Stimulated activated naive CD8-positive, alpha-beta T cell treated with anti-CD3 and anti-CD28 coated beads, Interleukin-15, Interleukin-2, amounts not matched to agents 100 ng/mL and 50 ng/mL, for 24 hours (primary cell): ENCODE measurements around the gene LYST.
"Not testable (repeated sequence)": the region's sequence is repeated elsewhere in the genome, so short reads cannot be mapped to it uniquely, and the experiment has no call there.

Source experiments
- H3K27ac Mint-ChIP-seq: one replicate; pipeline ENCODE4 v1.8.0; 2021; ENCODE audit warnings: mild to moderate bottlenecking, mixed read lengths
- H3K27me3 Mint-ChIP-seq: one replicate; pipeline ENCODE4 v1.8.0; 2021; ENCODE audit warnings: mixed read lengths
- H3K36me3 Mint-ChIP-seq: one replicate; pipeline ENCODE4 v1.8.0; 2021; ENCODE audit warnings: low read depth, mixed read lengths
- H3K4me1 Mint-ChIP-seq: one replicate; pipeline ENCODE4 v1.8.0; 2021; ENCODE audit warnings: low read depth, mixed read lengths
- H3K4me3 Mint-ChIP-seq: one replicate; pipeline ENCODE4 v1.8.0; 2021; ENCODE audit warnings: mild to moderate bottlenecking, mixed read lengths
- H3K9me3 Mint-ChIP-seq: one replicate; pipeline ENCODE4 v1.8.0; 2021; ENCODE audit warnings: mixed read lengths

Gene LYST

DNA sequence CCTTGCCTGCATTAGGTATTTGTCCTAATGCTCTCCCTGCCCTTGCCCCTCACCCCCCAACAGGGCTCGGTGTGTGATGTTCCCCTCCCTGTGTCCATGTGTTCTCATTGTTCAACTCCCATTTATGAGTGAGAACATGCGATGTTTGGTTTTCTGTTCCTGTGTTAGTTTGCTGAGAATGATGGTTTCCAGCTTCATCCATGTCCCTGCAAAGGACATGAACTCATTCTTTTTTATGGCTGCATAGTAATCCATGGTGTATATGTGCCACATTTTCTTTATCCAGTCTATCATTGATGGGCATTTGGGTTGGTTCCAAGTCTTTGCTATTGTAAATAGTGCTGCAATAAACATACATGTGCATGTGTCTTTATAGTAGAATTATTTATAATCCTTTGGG is 228.1 kb downstream of the LYST start:
- H3K4me3 Mint-ChIP-seq, H3K27ac Mint-ChIP-seq, H3K36me3 Mint-ChIP-seq, H3K9me3 Mint-ChIP-seq, H3K27me3 Mint-ChIP-seq: not testable (repeated sequence)
- H3K4me1 Mint-ChIP-seq = peaks cover 26% of the 10 kb centered on the region

DNA sequence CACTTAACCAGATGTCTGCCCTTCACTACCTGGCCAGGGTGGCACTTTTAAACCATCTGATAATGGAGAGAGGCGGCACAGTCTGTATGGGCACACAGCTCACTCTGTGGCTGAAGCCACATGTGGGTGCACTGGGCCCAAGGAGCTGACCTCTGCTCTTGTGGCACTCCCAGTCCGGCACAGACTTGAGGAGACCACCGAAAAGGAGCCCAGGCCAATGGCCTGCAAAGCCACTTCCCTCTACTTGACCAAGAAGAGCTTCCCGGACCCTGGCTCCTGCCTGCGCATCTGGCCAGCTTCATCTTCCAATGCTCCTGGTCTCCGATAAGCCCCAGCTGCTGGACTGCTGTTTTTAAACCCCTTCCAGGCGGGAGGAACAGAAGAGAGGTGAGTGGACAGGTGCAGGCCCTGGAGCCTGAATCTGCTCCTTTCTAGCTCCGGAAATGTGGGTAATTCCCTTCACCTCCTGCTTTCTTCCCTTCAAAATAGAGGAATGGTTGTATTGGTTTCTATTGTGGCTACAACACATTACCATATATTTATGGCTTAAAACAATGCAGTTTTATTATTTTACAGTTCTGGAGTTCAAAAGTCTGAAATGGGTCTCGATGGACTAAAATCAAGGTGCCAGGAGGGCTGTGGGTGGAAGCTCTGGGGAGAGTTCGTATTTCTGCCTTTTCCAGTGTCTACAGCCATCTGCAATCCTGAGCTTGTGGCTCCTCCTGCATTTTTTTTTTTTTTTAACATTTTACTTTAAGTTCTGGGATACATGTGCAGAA is 228.8 kb downstream of the LYST start:
- Mint-ChIP-seq H3K36me3 (no peaks in the 10 kb centered on the region), H3K4me3 (no peak overlapping the region), H3K4me1 (peaks cover 22% of the 10 kb centered on the region), H3K27ac (no peak overlapping the region), H3K27me3 (peaks cover 3% of the 10 kb centered on the region), H3K9me3 (no peaks in the 10 kb centered on the region)

DNA sequence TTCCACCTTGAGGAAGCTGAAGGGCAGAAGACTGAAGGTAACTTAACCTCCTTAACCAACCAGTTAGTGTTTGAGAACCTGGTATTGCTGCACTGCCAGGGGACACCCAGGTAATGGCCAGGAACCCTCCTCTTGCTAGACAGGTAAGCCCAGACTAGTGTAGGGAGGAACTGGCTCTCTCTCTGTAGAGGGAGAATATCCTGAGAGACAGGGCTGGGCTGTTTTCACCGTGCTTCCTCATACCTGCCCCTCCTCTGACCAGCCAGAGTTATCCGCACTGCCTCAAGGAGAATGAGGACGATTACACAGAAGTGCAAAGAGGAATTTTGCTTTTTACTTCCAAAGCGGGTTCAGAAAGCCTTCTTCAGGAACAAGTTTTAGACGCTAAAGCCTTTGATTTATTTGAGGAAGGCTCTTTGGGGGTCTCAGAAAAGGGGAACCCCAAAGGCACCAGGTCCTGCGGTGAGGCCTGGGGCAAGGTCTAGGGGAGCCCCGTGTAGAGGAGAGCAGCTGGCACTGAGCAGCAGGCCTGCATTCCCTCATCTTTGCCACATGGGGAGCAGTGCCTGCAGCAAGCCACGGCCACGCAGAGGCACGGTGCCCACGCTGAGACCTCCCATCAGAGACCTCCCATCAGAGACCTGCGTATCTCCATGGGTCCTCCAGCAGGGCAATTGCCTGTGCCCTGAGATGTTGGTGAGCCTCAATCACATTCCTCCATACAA is 230.6 kb downstream of the LYST start:
- peaks cover 11% of the 10 kb centered on the region for H3K4me1 Mint-ChIP-seq
- H3K4me3 Mint-ChIP-seq = no peak overlapping the region
- H3K27ac Mint-ChIP-seq = no peak overlapping the region
- H3K27me3 Mint-ChIP-seq = peaks cover 7% of the 10 kb centered on the region
- no peaks in the 10 kb centered on the region for H3K9me3 Mint-ChIP-seq
- H3K36me3 Mint-ChIP-seq = no peaks in the 10 kb centered on the region

DNA sequence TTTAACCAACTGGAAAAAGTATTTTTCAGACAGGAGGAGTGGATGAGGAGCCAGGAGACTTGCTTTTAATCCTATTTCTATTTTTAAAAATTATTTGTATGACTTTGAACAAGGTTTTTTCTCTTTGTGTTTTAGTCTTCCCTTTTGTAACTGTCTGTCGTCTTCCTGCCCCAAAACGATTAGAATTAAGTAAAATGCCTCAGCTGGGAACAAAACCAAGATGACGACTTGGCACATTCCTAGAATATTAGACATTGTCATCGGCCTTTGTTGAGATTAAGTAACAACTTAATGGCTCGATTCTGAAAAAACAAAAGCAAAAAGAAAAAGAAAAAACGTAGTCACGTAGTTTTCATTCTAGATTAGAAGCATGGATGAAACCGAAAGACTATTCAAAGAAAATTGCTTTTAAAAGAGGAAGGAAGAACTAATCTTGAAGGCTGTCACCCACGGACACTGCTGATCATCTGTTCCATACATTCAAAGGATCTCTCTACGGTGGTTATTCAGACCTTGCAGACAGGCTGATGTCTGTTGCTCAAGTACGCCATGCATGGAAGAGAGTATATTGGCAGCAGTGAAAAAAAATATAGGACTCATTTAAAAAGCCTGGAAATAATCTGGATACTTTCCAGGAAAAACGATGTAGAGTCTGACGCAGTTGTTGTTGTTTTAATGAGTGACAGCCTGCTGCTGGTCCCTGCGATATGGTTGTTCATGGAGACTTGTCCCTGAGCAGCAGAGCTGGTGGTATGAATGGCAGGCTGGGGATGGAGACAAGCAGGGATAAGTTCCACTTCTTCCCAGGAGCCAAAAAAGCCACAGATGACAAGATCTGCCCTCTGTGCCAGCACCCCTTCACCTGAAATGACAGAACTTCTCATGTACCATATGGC is 234.0 kb downstream of the LYST start:
- Mint-ChIP-seq H3K27ac (no peak overlapping the region), H3K27me3 (peaks cover 9% of the 10 kb centered on the region), H3K36me3 (no peaks in the 10 kb centered on the region), H3K9me3 (no peaks in the 10 kb centered on the region), H3K4me1 (peaks cover 8% of the 10 kb centered on the region), H3K4me3 (no peak overlapping the region)

DNA sequence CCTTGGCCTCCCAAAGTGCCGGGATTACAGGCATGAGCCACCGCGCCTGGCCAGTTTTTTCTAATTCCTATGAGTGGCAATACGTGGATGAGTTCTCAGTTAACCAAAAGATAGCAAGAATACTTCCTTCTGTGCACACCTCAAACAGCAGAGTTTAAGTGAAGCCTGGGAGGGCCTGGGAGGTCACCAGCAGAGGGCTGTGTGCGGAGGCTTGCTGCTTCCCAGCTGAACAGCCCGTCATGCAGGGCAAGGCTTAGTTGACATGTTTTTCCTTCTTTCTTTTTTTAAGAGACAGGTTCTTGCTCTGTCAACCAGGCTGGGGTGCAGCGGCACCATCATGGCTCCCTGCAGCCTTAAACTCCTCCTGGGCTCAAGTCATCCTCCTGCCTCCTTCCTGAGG is 234.9 kb downstream of the LYST start:
- peaks cover 8% of the 10 kb centered on the region for H3K4me1 Mint-ChIP-seq
- H3K36me3 Mint-ChIP-seq = no peaks in the 10 kb centered on the region
- no peaks in the 10 kb centered on the region for H3K9me3 Mint-ChIP-seq
- no peak overlapping the region for H3K27ac Mint-ChIP-seq
- no peak overlapping the region for H3K4me3 Mint-ChIP-seq
- peaks cover 9% of the 10 kb centered on the region for H3K27me3 Mint-ChIP-seq

DNA sequence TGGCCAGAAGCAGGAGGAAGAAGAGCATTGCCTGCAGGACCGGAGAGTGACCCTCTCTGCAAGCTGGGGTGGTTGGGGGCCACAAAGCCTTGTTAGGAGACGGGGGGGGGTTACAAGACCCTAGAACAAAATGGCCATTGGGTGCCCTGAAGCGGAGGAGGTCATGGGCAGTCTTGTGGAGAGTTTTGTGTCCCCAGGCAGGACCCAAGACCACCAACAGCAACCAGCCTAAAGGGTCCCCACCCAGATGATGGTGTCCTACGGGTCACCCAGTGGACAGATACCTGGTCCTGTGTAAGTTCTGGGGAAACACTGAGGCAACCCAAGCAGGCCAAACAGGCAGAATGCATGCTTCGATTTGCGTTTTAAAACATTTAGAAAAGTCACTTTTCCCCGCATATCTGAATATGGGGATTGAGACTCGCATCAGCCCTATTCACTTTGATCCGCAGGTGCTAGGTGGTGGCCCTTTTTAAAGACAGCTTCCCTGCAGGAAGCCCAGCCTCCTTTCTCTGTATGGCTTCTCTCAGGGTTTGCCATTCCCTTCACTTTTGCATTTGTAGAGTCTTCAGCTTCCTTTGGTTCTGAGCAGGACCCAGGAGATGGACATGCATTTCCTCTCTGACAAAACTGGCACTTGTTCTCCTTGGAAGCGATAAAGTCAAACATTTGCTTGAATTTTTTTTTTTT is 238.2 kb downstream of the LYST start:
- Mint-ChIP-seq H3K9me3 (no peaks in the 10 kb centered on the region), H3K36me3 (no peaks in the 10 kb centered on the region), H3K27ac (no peak overlapping the region), H3K27me3 (peaks cover 17% of the 10 kb centered on the region), H3K4me1 (peaks cover 11% of the 10 kb centered on the region), H3K4me3 (no peak overlapping the region)

DNA sequence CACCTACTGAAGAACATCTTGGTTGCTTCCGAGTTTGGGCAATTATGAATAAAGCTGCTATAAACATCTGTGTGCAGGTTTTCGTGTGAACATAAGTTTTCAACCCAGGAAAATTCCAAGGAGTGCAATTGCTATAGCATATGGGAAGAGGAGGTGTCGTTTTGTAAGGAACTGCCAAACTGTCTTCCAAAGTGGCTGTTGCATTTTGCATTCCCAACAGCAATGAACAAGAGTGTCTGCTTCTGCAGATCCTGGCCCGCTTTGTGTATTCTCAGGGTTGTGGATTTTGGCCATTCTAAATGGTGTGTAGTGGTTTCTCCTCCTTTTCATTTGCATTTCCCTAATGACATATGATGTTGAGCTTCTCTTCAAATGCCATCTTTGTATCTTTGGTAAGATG is 240.9 kb downstream of the LYST start:
- Mint-ChIP-seq H3K9me3 (no peaks in the 10 kb centered on the region), H3K36me3 (no peaks in the 10 kb centered on the region), H3K4me1 (peaks cover 4% of the 10 kb centered on the region), H3K27ac (no peak overlapping the region), H3K27me3 (peaks cover 12% of the 10 kb centered on the region), H3K4me3 (no peak overlapping the region)

DNA sequence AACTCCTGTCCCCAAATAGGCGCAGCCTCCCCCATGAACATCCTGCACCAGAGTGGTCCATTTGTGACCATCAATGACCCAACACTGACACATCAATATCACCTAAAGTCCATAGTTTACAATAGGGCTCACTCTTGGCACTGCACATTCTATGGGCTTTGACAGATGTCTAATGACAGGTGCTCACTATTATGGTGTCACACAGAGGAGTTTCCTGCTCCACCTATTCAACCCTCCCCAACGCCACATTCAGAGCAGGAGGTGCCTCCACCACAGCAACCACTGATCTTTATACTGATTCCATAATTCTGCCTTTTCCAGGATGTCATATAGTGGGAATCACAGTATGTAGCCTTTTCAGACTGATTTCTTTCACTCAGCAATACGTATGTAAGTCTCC is 241.4 kb downstream of the LYST start:
- H3K9me3 Mint-ChIP-seq = no peaks in the 10 kb centered on the region
- no peak overlapping the region for H3K4me3 Mint-ChIP-seq
- H3K27me3 Mint-ChIP-seq = peaks cover 12% of the 10 kb centered on the region
- H3K4me1 Mint-ChIP-seq = peaks cover 4% of the 10 kb centered on the region
- no peak overlapping the region for H3K27ac Mint-ChIP-seq
- H3K36me3 Mint-ChIP-seq = no peaks in the 10 kb centered on the region

DNA sequence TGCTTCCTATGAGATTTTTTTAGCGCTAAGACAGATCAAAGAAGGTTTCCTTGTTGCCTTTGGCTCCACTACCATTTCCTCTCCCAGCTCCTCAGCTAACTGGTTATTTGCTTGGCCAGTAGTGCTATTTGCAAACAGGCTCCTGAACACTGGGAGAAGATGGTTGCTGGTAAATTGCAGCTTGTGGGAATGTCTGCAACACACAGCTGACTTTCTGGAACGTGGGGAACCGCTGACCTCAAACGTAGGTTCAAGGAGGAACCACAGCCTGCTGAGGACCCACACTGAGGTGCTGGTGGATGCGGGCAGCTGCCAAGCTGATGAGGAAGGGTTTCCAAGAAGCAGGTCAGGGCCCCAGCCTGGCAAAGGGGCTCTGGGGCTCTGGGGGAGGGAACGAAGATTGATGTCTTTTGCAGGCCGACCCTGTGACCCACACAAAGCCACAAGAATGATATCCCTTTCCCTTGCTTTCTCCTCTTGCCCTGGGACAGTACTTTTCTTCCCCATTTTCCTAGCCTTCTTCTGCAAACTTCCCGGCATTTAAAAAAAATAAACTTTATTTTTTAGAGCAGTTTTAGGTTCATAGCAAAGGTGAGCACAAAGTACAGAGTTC is 241.9 kb downstream of the LYST start:
- Mint-ChIP-seq H3K27me3 (peaks cover 12% of the 10 kb centered on the region), H3K9me3 (no peaks in the 10 kb centered on the region), H3K27ac (no peak overlapping the region), H3K4me1 (peaks cover 4% of the 10 kb centered on the region), H3K36me3 (no peaks in the 10 kb centered on the region), H3K4me3 (no peak overlapping the region)

DNA sequence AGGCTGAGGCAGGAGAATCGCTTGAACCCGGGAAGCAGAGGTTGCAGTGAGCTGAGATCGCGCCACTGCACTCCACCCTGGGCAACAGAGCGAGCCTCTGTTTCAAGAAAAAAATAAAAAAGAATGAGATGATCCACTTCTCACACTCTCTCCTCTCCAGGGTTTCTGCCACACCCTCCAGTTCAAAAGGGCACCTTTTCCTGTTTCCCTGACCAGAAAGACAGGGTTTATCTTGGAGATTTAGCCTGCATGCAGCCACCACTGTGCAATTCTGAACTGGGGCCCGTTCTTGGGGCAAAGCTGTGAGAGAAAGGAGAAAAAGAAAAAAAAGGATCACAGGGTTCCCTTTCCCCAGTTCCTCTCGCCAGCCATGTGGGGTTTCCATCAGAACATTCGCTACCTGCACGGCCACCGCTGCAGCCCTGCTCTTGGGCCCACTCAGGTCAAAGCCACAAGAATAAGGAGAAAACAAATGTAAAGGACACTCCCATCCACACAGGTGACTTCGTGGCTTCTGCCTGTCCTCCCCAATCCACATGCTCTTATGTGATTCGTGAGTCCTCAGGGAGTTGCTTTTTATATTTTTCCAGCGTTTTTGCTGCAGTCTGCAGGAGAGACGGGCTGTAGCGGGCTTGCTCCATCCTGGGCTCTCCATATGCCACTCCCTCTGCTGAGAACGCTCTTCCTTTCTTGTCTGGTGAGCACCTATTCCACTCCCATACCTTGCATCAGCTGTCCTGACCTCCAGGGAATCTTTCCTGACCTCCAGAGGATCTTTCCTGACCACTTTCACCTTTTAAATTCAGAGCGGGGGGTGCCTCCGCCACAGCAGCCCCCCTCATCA is 243.5 kb downstream of the LYST start:
- no peak overlapping the region for H3K27ac Mint-ChIP-seq
- peaks cover 4% of the 10 kb centered on the region for H3K4me1 Mint-ChIP-seq
- no peak overlapping the region for H3K4me3 Mint-ChIP-seq
- no peaks in the 10 kb centered on the region for H3K9me3 Mint-ChIP-seq
- H3K27me3 Mint-ChIP-seq = peaks cover 12% of the 10 kb centered on the region
- H3K36me3 Mint-ChIP-seq = no peaks in the 10 kb centered on the region

DNA sequence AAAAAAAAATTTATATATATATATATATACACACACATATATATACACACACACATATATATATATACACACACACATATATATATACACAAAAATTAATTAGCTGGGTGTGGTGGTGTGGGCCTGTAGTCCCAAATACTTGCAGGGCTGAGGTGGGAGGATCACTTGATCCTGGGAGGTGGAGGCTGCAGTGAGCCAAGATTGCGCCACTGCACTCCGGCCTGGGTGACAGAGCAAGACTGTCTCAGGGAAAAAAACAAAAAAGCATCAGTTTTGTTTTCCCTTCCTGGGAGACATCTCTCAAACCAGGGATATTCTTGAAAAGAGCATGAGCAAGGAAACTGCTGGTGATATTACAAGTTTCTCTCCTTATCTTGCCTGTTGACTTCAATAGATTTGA is 247.6 kb downstream of the LYST start:
- H3K27me3 Mint-ChIP-seq, H3K36me3 Mint-ChIP-seq, H3K4me3 Mint-ChIP-seq, H3K27ac Mint-ChIP-seq, H3K4me1 Mint-ChIP-seq, H3K9me3 Mint-ChIP-seq: not testable (repeated sequence)

DNA sequence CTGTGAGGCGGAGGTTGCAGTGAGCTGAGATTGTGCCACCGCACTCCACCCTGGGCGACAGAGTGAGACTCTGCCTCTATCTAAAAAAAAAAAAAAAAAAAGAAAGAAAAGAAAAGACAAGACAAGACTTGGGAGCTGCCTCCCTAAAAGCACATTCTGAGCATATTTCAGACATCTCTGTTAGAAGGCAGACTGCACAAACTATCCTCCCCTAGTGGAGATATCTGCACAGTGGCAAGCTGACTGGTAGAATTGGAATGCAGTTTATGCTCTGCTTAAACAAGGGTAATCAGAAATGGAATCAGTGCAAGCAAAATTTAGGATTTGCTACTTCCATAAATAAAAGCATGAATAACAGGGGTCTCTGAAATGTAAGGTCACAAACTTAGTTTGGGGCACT is 248.9 kb downstream of the LYST start:
- Mint-ChIP-seq H3K36me3 (no peaks in the 10 kb centered on the region), H3K27me3 (peaks cover 3% of the 10 kb centered on the region), H3K27ac (no peak overlapping the region)

DNA sequence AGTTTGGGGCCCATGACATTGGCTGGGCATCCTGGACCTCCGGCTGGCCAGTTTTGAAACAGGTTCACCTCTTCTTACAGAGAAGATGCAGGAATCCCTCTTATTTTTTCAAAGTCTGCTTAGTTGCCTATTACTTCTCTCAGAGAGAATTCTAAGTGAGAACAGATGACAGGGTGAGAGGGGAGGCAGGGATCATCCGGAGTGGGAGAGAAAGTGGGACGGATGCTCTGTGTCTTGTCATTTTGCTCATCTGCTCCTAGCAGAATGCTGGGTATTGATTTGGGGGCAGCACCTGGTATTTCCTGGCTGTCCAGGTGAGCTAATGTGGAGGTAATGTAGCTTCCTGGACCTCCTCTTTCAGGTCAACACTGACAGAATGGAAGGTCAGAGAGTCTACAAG is 249.6 kb downstream of the LYST start:
- no peaks in the 10 kb centered on the region for H3K4me1 Mint-ChIP-seq
- H3K9me3 Mint-ChIP-seq = no peaks in the 10 kb centered on the region
- no peak overlapping the region for H3K27ac Mint-ChIP-seq
- H3K4me3 Mint-ChIP-seq = no peak overlapping the region
- H3K36me3 Mint-ChIP-seq = no peaks in the 10 kb centered on the region
- H3K27me3 Mint-ChIP-seq = peaks cover 1% of the 10 kb centered on the region

More for the DNA sequence above, 248.9 kb downstream of the LYST start:
- no peak overlapping the region for H3K4me3 Mint-ChIP-seq
- no peaks in the 10 kb centered on the region for H3K9me3 Mint-ChIP-seq
- no peaks in the 10 kb centered on the region for H3K4me1 Mint-ChIP-seq
